Lower leg skin (tissue), 3 donors: ENCODE results near the gene FAM53A.

ENCODE experiments used
- POLR2A ChIP-seq, 2 donors: fragments of 450-650 bp; IDR thresholded peaks; one replicate each; pipeline ENCODE4 v1.6.1; 2016 to 2017; ENCODE audit warnings: antibody characterized with exemption in 2 of 2, mild to moderate bottlenecking in 1 of 2, moderate library complexity in 1 of 2
- TF ChIP-seq, protein P1 (sequence below), 3 donors: fragments of 450-650 bp; IDR thresholded peaks; one replicate each; pipeline ENCODE4 v1.5.1; 2016; ENCODE audit warnings: antibody characterized with exemption in 3 of 3, mild to moderate bottlenecking in 3 of 3, moderate library complexity in 2 of 3

DNA sequence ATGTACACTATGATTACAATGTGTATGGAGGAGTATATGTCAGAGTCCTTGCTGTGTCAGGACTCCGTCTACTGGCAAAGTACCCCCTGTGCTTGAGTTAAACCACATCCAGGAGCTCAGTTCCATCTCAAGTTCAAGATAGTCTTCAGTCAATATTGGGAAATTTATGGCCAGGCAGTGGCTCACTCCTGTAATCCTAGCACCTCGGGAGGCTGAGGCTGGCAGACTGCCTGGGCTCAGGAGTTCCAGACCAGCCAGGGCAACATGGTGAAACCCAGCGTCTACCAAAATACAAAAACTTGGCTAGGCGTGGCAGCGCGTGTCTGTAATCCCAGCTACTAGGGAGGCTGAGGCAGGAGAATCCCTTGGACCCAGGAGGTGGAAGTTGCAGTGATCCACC is 22.2 kb upstream of the FAM53A start:
- TF ChIP-seq, protein P1, sequence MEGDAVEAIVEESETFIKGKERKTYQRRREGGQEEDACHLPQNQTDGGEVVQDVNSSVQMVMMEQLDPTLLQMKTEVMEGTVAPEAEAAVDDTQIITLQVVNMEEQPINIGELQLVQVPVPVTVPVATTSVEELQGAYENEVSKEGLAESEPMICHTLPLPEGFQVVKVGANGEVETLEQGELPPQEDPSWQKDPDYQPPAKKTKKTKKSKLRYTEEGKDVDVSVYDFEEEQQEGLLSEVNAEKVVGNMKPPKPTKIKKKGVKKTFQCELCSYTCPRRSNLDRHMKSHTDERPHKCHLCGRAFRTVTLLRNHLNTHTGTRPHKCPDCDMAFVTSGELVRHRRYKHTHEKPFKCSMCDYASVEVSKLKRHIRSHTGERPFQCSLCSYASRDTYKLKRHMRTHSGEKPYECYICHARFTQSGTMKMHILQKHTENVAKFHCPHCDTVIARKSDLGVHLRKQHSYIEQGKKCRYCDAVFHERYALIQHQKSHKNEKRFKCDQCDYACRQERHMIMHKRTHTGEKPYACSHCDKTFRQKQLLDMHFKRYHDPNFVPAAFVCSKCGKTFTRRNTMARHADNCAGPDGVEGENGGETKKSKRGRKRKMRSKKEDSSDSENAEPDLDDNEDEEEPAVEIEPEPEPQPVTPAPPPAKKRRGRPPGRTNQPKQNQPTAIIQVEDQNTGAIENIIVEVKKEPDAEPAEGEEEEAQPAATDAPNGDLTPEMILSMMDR (IDR thresholded peaks at IDR 0.05) = no peak
- TF ChIP-seq POLR2A (IDR thresholded peaks at IDR 0.05) = no peak
